ENCODE data around the gene RBPJL. TPM values are rescaled to one million over a fixed set of nuclear protein-coding genes. Genes with fewer than 3 reads are reported as not detected.

RBPJL gene
- total and polyA plus RNA-seq, 2 of the 8 experiments (the other 6 are each of a cell fraction or from before 2014, with no cell fraction given) = 0.67 to 1.3 TPM

DNA sequence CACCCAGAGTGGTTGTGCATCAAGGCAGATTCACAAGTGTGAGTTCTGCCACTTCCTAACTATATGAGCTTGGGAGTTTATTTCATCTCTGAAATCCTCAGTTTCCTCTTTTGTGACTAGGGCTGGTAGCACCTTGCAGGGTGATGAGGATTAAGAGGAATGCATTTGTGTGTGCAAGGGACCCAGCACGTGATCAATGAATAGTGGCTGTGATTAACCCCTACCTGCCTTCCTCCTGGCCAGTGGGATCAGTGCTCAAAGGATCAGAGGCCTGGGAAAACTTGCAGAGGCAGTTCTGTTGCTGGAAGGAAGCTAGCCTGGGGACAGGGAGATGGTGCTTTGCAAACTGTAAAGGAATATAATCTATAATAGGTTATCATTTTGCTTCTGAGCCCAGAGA is 34.3 kb downstream of the RBPJL start:
- WGBS, 2 experiments (ENCODE audit: extremely low coverage in 1 of 2, insufficient coverage in 1 of 2, insufficient read length in 1 of 2, insufficient replicate concordance in 2 of 2, low coverage in 1 of 2, low lambda C conversion rate in 2 of 2, missing lambda C conversion rate in 1 of 2) = 0% methylated on average over 1 of the region's 1 CpG; no CpG with 5 or more reads in 1 of the 2 experiments
- no peak for FAIRE-seq
- TF ChIP-seq TAF1 (IDR thresholded peaks at IDR 0.05; ENCODE audit: low read depth, low read length) (0 out of 2 replicates have a peak, but pooled peaks have one; percentile 7), JUN (IDR thresholded peaks at IDR 0.05; ENCODE audit: low read depth, low read length) (no peak), SUZ12 (IDR thresholded peaks at IDR 0.05; ENCODE audit: low read length) (no peak), CBX5 (IDR thresholded peaks at IDR 0.05; ENCODE audit: low read depth, low read length) (no peak), SP4 (IDR thresholded peaks at IDR 0.05; ENCODE audit: low read length) (no peak), RAD21 (IDR thresholded peaks at IDR 0.05 in 1 of 2, conservative IDR thresholded peaks at IDR 0.05 in 1 of 2; ENCODE audit: low read depth in 2 of 2, low read length in 2 of 2) (no peak), POLR2A (IDR thresholded peaks at IDR 0.05; ENCODE audit: control extremely low read depth in 1 of 2, low read depth in 2 of 2, low read length in 2 of 2) (no peak), RBBP5 (IDR thresholded peaks at IDR 0.05; ENCODE audit: borderline replicate concordance, low read depth, low read length) (no peak), NRF1 (IDR thresholded peaks at IDR 0.05; ENCODE audit: low read depth, low read length) (no peak), TEAD4 (IDR thresholded peaks at IDR 0.05; ENCODE audit: low read depth, low read length) (peak; percentile 48; the same call in 1 of the 2 replicates), TCF12 (IDR thresholded peaks at IDR 0.05; ENCODE audit: low read depth, low read length) (no peak), ASH2L (IDR thresholded peaks at IDR 0.05; ENCODE audit: low read length) (no peak), PHF8 (conservative IDR thresholded peaks at IDR 0.05; ENCODE audit: low read depth, low read length) (no peak), SP2 (IDR thresholded peaks at IDR 0.05; ENCODE audit: low read length) (no peak)

More for the DNA sequence above, 34.3 kb downstream of the RBPJL start:
- H3K4me1 ChIP-seq (replicated peaks in 1 of 4; ENCODE audit: control insufficient read depth in 3 of 4, insufficient read depth in 4 of 4, low read length in 3 of 4) = peaks cover 37 to 75% (median 53%) of the 10 kb centered on the region in 4 experiments
- peak overlapping the region; percentile 45; the same call in 1 of the 2 replicates for H3K27ac ChIP-seq (ENCODE audit: low read depth, low read length)
- no peak overlapping the region for H4K91ac ChIP-seq (replicated peaks; ENCODE audit: insufficient read length, low read length)
- DNase-seq (ENCODE audit: low read depth in 1 of 2, low spot score in 2 of 2) = no peak
- no peak overlapping the region for H2BK15ac ChIP-seq (ENCODE audit: low read length)
- no peak overlapping the region for H2AFZ ChIP-seq (ENCODE audit: low read length)
- H3K79me2 ChIP-seq (ENCODE audit: control insufficient read depth in 1 of 2, insufficient read depth in 2 of 2, low read length in 2 of 2) = peaks cover 0 to 89% of the 10 kb centered on the region in 2 experiments; a peak in 3 of 4 replicates
- no peak overlapping the region for H3K4ac ChIP-seq (replicated peaks; ENCODE audit: insufficient read length, low read depth, low read length)
- CTCF ChIA-PET (ENCODE audit: partially characterized antibody) = interaction anchor here (0.8 to 4.6 kb wide), 13 partner anchors 8 to 109 kb away, joined by 3 to 24 read pairs (median 5); partner anchors contain the start of genes DBNDD2 and SYS1
- H3K23ac ChIP-seq (ENCODE audit: insufficient read length) = no peak overlapping the region
- H3K56ac ChIP-seq (replicated peaks; ENCODE audit: insufficient read length, low read depth, low read length) = no peak overlapping the region
- no peaks in the 10 kb centered on the region for H3K9me3 ChIP-seq (ENCODE audit: insufficient read depth in 2 of 2, low read depth in 1 of 2, low read length in 1 of 2)
- H3K23me2 ChIP-seq (ENCODE audit: low read depth, low read length) = no peaks in the 10 kb centered on the region
- H3K4me2 ChIP-seq (ENCODE audit: insufficient read depth in 1 of 2, low read depth in 2 of 2, low read length in 2 of 2) = peak overlapping the region; percentile 68 to 84
- no peak overlapping the region for H3K14ac ChIP-seq (ENCODE audit: insufficient read length)
- H3K27me3 ChIP-seq (replicated peaks in 1 of 4; ENCODE audit: control insufficient read depth in 3 of 4, extremely low read depth in 1 of 4, insufficient read depth in 3 of 4, low read length in 3 of 4) = no peaks in the 10 kb centered on the region
- peak overlapping the region; percentile 30; the same call in 1 of the 2 replicates for H2BK5ac ChIP-seq (ENCODE audit: low read depth, low read length)
- H4K5ac ChIP-seq (ENCODE audit: insufficient read length, low read depth, low read length) = peak overlapping the region; percentile 31
- H4K8ac ChIP-seq (ENCODE audit: extremely low read depth, insufficient read depth, low read length) = no peak overlapping the region
- H2BK20ac ChIP-seq (ENCODE audit: low read length) = no peak overlapping the region
- peak overlapping the region; percentile 26 for H2BK120ac ChIP-seq (replicated peaks; ENCODE audit: low read depth, low read length)
- H2AK5ac ChIP-seq (ENCODE audit: low read depth, low read length) = no peak overlapping the region
- POLR2A ChIA-PET (ENCODE audit: partially characterized antibody) = interaction anchor here (0.8 to 2.3 kb wide), 12 partner anchors 8 to 96 kb away, joined by 3 to 18 read pairs (median 4); partner anchors contain the start of gene SYS1
- peak overlapping the region in 1 of 4 experiments; percentile 47; a peak in 2 of 7 replicates for H3K9ac ChIP-seq (replicated peaks in 1 of 4; ENCODE audit: extremely low read depth in 1 of 4, low read depth in 3 of 4, low read length in 3 of 4)
- peaks cover 28% of the 10 kb centered on the region for H3K79me1 ChIP-seq (ENCODE audit: low read depth, low read length)
- peaks cover 0 to 6% (median 0%) of the 10 kb centered on the region in 4 experiments; a peak in 1 of 8 replicates for H3K36me3 ChIP-seq (ENCODE audit: control insufficient read depth in 2 of 4, insufficient read depth in 4 of 4, low read length in 3 of 4)
- H3K18ac ChIP-seq (ENCODE audit: extremely low read depth, low read length) = peak overlapping the region; percentile 86; the same call in 1 of the 2 replicates
- 0 out of 2 replicates have a peak overlapping the region, but pooled peaks have one; percentile 43 for H2BK12ac ChIP-seq (ENCODE audit: low read depth, low read length)
- peaks cover 0 to 2% of the 10 kb centered on the region in 2 experiments for H4K20me1 ChIP-seq (replicated peaks in 1 of 2; ENCODE audit: control insufficient read depth in 1 of 2, insufficient read depth in 2 of 2, low read length in 2 of 2)
- H3K4me3 ChIP-seq (ENCODE audit: extremely low read depth in 1 of 4, insufficient read depth in 2 of 4, low read depth in 3 of 4, low read length in 4 of 4) = peak overlapping the region in 2 of 4 experiments; percentile 12 to 51; a peak in 3 of 8 replicates
